Esophagus muscularis mucosa (tissue), 3 donors: ENCODE measurements around the gene KCTD16.

Source experiments
- CTCF ChIP-seq, 3 experiments: fragments of 200-600 bp in 2 of 3; fragments of 450-650 bp in 1 of 3; sonication (generic) in 2 of 3; IDR thresholded peaks; one replicate each; pipeline ENCODE4 v1.5.1; 2017 to 2019; ENCODE audit warnings: antibody characterized with exemption in 3 of 3, mild to moderate bottlenecking in 2 of 3, moderate library complexity in 1 of 3
- POLR2AphosphoS5 ChIP-seq, 2 donors: sonication (generic); formaldehyde crosslinking; IDR thresholded peaks; one replicate each; pipeline ENCODE4 v1.6.1; 2017; ENCODE audit warnings: antibody characterized with exemption in 2 of 2

- TF ChIP-seq POLR2AphosphoS5 (IDR thresholded peaks at IDR 0.05) (no peak), CTCF (IDR thresholded peaks at IDR 0.05) (no peak)
Observed at GRCh38 chr5:144329681-144330080, 159.0 kb downstream of the KCTD16 start.
